ENCODE data around the gene MBD4. TPM values are rescaled to one million over a fixed set of nuclear protein-coding genes. Genes with fewer than 3 reads are reported as not detected.

The MBD4 gene
- total RNA-seq, 1 experiment from 2014 or later = 15.7 TPM

DNA sequence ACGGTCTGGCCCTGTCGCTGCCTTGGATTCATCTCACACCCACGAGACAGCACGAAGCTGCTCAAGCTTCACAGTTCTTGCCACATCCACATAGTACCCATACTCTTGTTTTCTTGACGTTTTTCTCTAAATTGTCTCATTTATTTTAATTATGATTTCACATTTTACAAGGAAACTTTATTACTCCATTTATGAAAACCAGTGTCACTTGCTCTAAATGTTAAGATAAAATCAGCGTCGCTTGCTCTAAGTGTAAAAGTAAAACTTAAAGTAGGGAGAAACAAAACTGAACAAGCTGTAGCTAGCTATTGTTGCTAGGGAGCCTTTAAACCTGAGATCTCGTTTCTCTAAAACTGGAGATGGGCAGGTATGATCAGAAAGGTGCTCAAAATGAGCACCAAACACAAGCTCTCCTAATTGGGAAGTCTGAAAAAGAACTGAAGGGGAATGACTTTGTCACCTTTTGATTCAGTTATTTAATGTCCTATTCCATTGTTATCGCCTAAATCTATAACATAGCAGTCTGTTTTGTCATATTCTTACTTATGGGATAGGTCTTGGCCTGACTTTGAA, 956 bp upstream of the MBD4 start:
- RAD21 ChIA-PET (ENCODE audit: low non-redundant PET in 1 of 2, low total read pairs in 2 of 2, uncharacterized antibody in 2 of 2, unreplicated experiment in 2 of 2) = no interaction called here
- CTCF ChIA-PET = interaction anchor here (1.4 kb wide), 1 partner anchor 124 kb away, joined by 4 read pairs; a partner anchor contains a TSS
- no peak for TF ChIP-seq POLR2AphosphoS5 (IDR thresholded peaks at IDR 0.05; ENCODE audit: low read depth, low read length)
- no peak for TF ChIP-seq YY1 (IDR thresholded peaks at IDR 0.05; ENCODE audit: extremely low read depth, insufficient replicate concordance, low read depth, low read length)
- TF ChIP-seq EZH2phosphoT487 (IDR thresholded peaks at IDR 0.05; ENCODE audit: borderline replicate concordance) = no peak
- TF ChIP-seq ELF1 (IDR thresholded peaks at IDR 0.05; ENCODE audit: borderline replicate concordance, low read depth) = no peak
- no peak for TF ChIP-seq SRF (IDR thresholded peaks at IDR 0.05; ENCODE audit: low read depth)
- no peak for TF ChIP-seq EZH2 (IDR thresholded peaks at IDR 0.05)
- no peak for TF ChIP-seq RAD21 (IDR thresholded peaks at IDR 0.05; ENCODE audit: low read depth)
- no peak for TF ChIP-seq SP1 (IDR thresholded peaks at IDR 0.05; ENCODE audit: low read depth)
- no peak for TF ChIP-seq TCF7L2 (IDR thresholded peaks at IDR 0.05; ENCODE audit: borderline replicate concordance, extremely low read depth, insufficient read depth, insufficient read length)
- no peak for TF ChIP-seq ZFX (IDR thresholded peaks at IDR 0.05)
- no peak for TF ChIP-seq ZNF274 (IDR thresholded peaks at IDR 0.05; ENCODE audit: low read depth, low read length)
- TF ChIP-seq CBX3 (IDR thresholded peaks at IDR 0.05; ENCODE audit: low read depth) = no peak
- TF ChIP-seq SIN3A (IDR thresholded peaks at IDR 0.05; ENCODE audit: low read depth) = no peak
- ATAC-seq (no peak), DNase-seq (ENCODE audit: low read depth, low spot score) (no peak)
- peak overlapping the region; percentile 90 to 99 for H3K4me3 ChIP-seq (replicated peaks in 1 of 2; ENCODE audit: low read depth in 1 of 2, low read length in 2 of 2)
- H3K27me3 ChIP-seq (ENCODE audit: insufficient read depth, low read length) = no peaks in the 10 kb centered on the region
- TSS peak; percentile 51 for BruUV-seq (replicated peaks)
- H3K4me2 ChIP-seq (ENCODE audit: low read length) = peak overlapping the region; percentile 87
- intact Hi-C loops (cut with micrococcal nuclease) = no loop called here
- peak overlapping the region; percentile 85 for H3K27ac ChIP-seq (ENCODE audit: low read depth, low read length)
- peaks cover 9 to 18% of the 10 kb centered on the region in 2 experiments; a peak in 3 of 4 replicates for H3K4me1 ChIP-seq (ENCODE audit: control insufficient read depth in 1 of 2, insufficient read depth in 2 of 2, low read length in 2 of 2)
- H3K79me2 ChIP-seq (ENCODE audit: insufficient read depth, low read length) = peaks cover 42% of the 10 kb centered on the region
- H3K9me3 ChIP-seq (ENCODE audit: control insufficient read depth in 1 of 2, insufficient read depth in 1 of 2, low read depth in 1 of 2, low read length in 2 of 2) = no peaks in the 10 kb centered on the region
- H4K20me1 ChIP-seq (ENCODE audit: insufficient read depth) = no peaks in the 10 kb centered on the region
- POLR2A ChIA-PET = interaction anchor here (1.0 to 1.9 kb wide), 4 partner anchors 8 to 125 kb away, joined by 3 to 8 read pairs (median 4); a partner anchor contains a TSS
- no peaks in the 10 kb centered on the region for H3K9me2 ChIP-seq (ENCODE audit: insufficient read depth)
- H3K36me3 ChIP-seq (ENCODE audit: control insufficient read depth in 1 of 2, insufficient read depth in 2 of 2, low read length in 2 of 2) = peaks cover 14 to 16% of the 10 kb centered on the region in 2 experiments
- peak overlapping the region; percentile 6 for H2AFZ ChIP-seq (ENCODE audit: low read depth, low read length, poor library complexity, severe bottlenecking)
- peak overlapping the region; percentile 93 for H3K9ac ChIP-seq (ENCODE audit: low read length)

All from HCT116 (cell line).